ENCODE data around the gene SNUPN.

Gene SNUPN

DNA sequence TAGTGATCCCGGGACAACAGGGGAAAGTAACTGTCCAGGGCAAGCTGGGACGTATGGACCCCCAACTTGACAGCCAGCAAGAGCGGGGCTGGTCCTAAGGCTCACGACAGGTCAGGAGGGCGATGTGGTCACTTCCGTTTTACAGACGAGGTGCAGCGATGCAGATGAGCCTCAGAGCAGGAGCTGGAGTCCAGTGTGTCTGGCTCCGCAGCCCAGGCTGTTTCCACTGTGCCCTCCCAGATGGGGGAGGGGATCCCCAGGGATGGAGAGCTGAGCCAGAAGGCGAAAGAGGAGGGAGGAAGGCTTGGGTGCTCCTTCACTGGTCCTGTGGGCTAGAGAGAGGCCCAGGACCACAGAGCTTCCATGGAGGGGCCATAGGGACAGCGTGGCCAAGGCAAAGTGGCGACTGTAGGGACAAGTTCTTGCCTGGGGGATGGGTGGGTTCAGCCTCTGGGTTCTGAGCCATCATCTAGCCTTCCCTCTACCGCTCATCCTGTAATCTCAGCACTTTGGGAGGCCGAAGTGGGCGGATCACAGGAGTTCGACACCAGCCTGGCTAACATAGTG lies 27.9 kb upstream of the SNUPN start:
- H3K36me3 ChIP-seq (ENCODE audit: insufficient read depth, insufficient read length, low read length) = peaks cover 88% of the 10 kb centered on the region
- peaks cover 28% of the 10 kb centered on the region for H3K4me1 ChIP-seq (ENCODE audit: insufficient read depth, insufficient read length)
- TF ChIP-seq SUZ12 (IDR thresholded peaks at IDR 0.05; ENCODE audit: extremely low read depth, insufficient read depth, insufficient read length) = no peak
- TF ChIP-seq YY1 (IDR thresholded peaks at IDR 0.05; ENCODE audit: insufficient read depth, insufficient read length) = no peak
- no peak for TF ChIP-seq ZNF274 (IDR thresholded peaks at IDR 0.05; ENCODE audit: low read depth, low read length)
- no peaks in the 10 kb centered on the region for H3K27me3 ChIP-seq (ENCODE audit: insufficient read depth, insufficient read length)
- H3K4me3 ChIP-seq (ENCODE audit: insufficient read length, low read depth) = no peak overlapping the region
- no peak for DNase-seq (ENCODE audit: low read depth, low spot score)
- no peaks in the 10 kb centered on the region for H3K9me3 ChIP-seq (ENCODE audit: insufficient read depth, low read length)
- H3K9ac ChIP-seq (ENCODE audit: insufficient read length, low read depth) = no peak overlapping the region

DNA sequence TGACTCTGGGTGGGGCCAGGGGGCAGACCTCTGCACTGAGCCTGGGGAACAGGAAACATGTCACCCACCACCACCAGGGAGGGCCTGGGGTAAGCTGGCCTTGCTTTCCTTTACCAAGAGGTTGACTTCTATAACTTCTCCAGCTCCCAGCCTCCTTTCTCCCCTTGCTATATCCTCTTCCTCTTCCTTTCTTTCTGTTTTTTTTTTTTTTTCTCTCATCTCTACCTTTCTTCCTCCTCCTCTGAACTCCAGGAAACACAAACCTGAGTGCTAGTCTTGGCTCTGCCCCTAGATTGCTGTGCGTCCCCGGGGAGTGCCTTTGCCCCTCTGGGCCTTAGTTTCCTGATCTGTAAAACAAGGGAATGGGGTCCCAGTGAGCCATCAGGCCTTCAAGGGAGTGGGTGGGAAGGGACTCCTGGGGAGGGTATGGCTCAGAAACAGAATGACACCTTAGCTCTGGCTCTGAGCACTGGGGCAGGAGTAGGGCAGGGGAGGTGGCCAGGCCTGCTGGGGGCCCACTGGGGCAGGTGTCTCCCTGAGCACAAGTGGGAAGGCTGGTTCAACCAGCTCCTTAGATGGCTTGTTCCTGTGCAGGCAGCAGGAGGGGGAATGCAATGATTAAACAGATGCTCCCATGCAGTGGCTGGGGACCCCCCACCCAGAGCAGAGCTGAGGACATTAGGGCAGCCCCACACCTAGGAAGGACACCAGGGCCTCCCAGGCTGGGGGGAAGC lies 26.5 kb upstream of the SNUPN start:
- peaks cover 74% of the 10 kb centered on the region for H3K36me3 ChIP-seq (ENCODE audit: insufficient read depth, insufficient read length, low read length)
- peaks cover 3% of the 10 kb centered on the region for H3K27me3 ChIP-seq (ENCODE audit: insufficient read depth, insufficient read length)
- DNase-seq (ENCODE audit: low read depth, low spot score) = no peak
- TF ChIP-seq ZNF274 (IDR thresholded peaks at IDR 0.05; ENCODE audit: low read depth, low read length) = no peak
- TF ChIP-seq YY1 (IDR thresholded peaks at IDR 0.05; ENCODE audit: insufficient read depth, insufficient read length) = no peak
- no peak for TF ChIP-seq SUZ12 (IDR thresholded peaks at IDR 0.05; ENCODE audit: extremely low read depth, insufficient read depth, insufficient read length)
- H3K9me3 ChIP-seq (ENCODE audit: insufficient read depth, low read length) = no peaks in the 10 kb centered on the region
- H3K4me3 ChIP-seq (ENCODE audit: insufficient read length, low read depth) = no peak overlapping the region
- H3K4me1 ChIP-seq (ENCODE audit: insufficient read depth, insufficient read length) = peaks cover 28% of the 10 kb centered on the region
- peak overlapping the region; percentile 47 for H3K9ac ChIP-seq (ENCODE audit: insufficient read length, low read depth)

- Histone ChIP-seq H3K36me3 (ENCODE audit: insufficient read depth, insufficient read length, low read length) (peaks cover 66% of the 10 kb centered on the region), H3K4me1 (ENCODE audit: insufficient read depth, insufficient read length) (peaks cover 28% of the 10 kb centered on the region), H3K4me3 (ENCODE audit: insufficient read length, low read depth) (no peak overlapping the region), H3K9ac (ENCODE audit: insufficient read length, low read depth) (peak overlapping the region; percentile 47), H3K9me3 (ENCODE audit: insufficient read depth, low read length) (no peaks in the 10 kb centered on the region), H3K27me3 (ENCODE audit: insufficient read depth, insufficient read length) (peaks cover 11% of the 10 kb centered on the region)
- no peak for DNase-seq (ENCODE audit: low read depth, low spot score)
- TF ChIP-seq ZNF274 (IDR thresholded peaks at IDR 0.05; ENCODE audit: low read depth, low read length) = no peak
- TF ChIP-seq SUZ12 (IDR thresholded peaks at IDR 0.05; ENCODE audit: extremely low read depth, insufficient read depth, insufficient read length) = no peak
- TF ChIP-seq YY1 (IDR thresholded peaks at IDR 0.05; ENCODE audit: insufficient read depth, insufficient read length) = no peak
Observed at GRCh38 chr15:75650908-75651809, 25.6 kb upstream of the SNUPN start.

DNA sequence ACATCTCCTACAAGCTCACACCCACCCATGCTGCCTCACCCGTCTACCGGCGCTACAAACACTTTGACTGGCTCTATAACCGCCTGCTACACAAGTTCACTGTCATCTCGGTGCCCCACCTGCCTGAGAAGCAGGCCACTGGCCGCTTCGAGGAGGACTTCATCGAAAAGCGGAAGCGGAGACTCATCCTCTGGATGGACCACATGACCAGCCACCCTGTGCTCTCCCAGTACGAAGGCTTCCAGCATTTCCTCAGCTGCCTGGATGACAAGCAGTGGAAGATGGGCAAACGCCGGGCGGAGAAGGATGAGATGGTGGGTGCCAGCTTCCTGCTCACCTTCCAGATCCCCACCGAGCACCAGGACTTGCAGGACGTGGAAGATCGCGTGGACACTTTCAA lies 24.3 kb upstream of the SNUPN start:
- H3K9ac ChIP-seq (ENCODE audit: insufficient read length, low read depth) = peak overlapping the region; percentile 2
- no peaks in the 10 kb centered on the region for H3K9me3 ChIP-seq (ENCODE audit: insufficient read depth, low read length)
- peaks cover 19% of the 10 kb centered on the region for H3K27me3 ChIP-seq (ENCODE audit: insufficient read depth, insufficient read length)
- H3K36me3 ChIP-seq (ENCODE audit: insufficient read depth, insufficient read length, low read length) = peaks cover 53% of the 10 kb centered on the region
- peaks cover 28% of the 10 kb centered on the region for H3K4me1 ChIP-seq (ENCODE audit: insufficient read depth, insufficient read length)
- no peak overlapping the region for H3K4me3 ChIP-seq (ENCODE audit: insufficient read length, low read depth)
- no peak for DNase-seq (ENCODE audit: low read depth, low spot score)
- no peak for TF ChIP-seq ZNF274 (IDR thresholded peaks at IDR 0.05; ENCODE audit: low read depth, low read length)
- TF ChIP-seq SUZ12 (IDR thresholded peaks at IDR 0.05; ENCODE audit: extremely low read depth, insufficient read depth, insufficient read length) = no peak
- TF ChIP-seq YY1 (IDR thresholded peaks at IDR 0.05; ENCODE audit: insufficient read depth, insufficient read length) = no peak

- H3K4me1 ChIP-seq (ENCODE audit: insufficient read depth, insufficient read length) = peaks cover 28% of the 10 kb centered on the region
- peaks cover 47% of the 10 kb centered on the region for H3K36me3 ChIP-seq (ENCODE audit: insufficient read depth, insufficient read length, low read length)
- peaks cover 19% of the 10 kb centered on the region for H3K27me3 ChIP-seq (ENCODE audit: insufficient read depth, insufficient read length)
- TF ChIP-seq ZNF274 (IDR thresholded peaks at IDR 0.05; ENCODE audit: low read depth, low read length) (no peak), YY1 (IDR thresholded peaks at IDR 0.05; ENCODE audit: insufficient read depth, insufficient read length) (no peak), SUZ12 (IDR thresholded peaks at IDR 0.05; ENCODE audit: extremely low read depth, insufficient read depth, insufficient read length) (no peak)
- H3K9me3 ChIP-seq (ENCODE audit: insufficient read depth, low read length) = no peaks in the 10 kb centered on the region
- peak overlapping the region; percentile 93 for H3K9ac ChIP-seq (ENCODE audit: insufficient read length, low read depth)
- DNase-seq (ENCODE audit: low read depth, low spot score) = no peak
- peak overlapping the region; percentile 85 for H3K4me3 ChIP-seq (ENCODE audit: insufficient read length, low read depth)
Observed at GRCh38 chr15:75649045-75649761, 23.7 kb upstream of the SNUPN start.

GRCh38 chr15:75648156-75649000 lies 22.9 kb upstream of the SNUPN start:
- H3K36me3 ChIP-seq (ENCODE audit: insufficient read depth, insufficient read length, low read length) = peaks cover 42% of the 10 kb centered on the region
- DNase-seq (ENCODE audit: low read depth, low spot score) = no peak
- H3K27me3 ChIP-seq (ENCODE audit: insufficient read depth, insufficient read length) = peaks cover 19% of the 10 kb centered on the region
- H3K9ac ChIP-seq (ENCODE audit: insufficient read length, low read depth) = peak overlapping the region; percentile 93
- H3K4me1 ChIP-seq (ENCODE audit: insufficient read depth, insufficient read length) = peaks cover 27% of the 10 kb centered on the region
- TF ChIP-seq YY1 (IDR thresholded peaks at IDR 0.05; ENCODE audit: insufficient read depth, insufficient read length) = no peak
- TF ChIP-seq ZNF274 (IDR thresholded peaks at IDR 0.05; ENCODE audit: low read depth, low read length) = no peak
- TF ChIP-seq SUZ12 (IDR thresholded peaks at IDR 0.05; ENCODE audit: extremely low read depth, insufficient read depth, insufficient read length) = no peak
- peak overlapping the region; percentile 85 for H3K4me3 ChIP-seq (ENCODE audit: insufficient read length, low read depth)
- no peaks in the 10 kb centered on the region for H3K9me3 ChIP-seq (ENCODE audit: insufficient read depth, low read length)
